Vagina (tissue), 2 donors: ENCODE measurements around the gene SMOC2.

ENCODE experiments used
- CTCF ChIP-seq, 3 experiments: fragments of 450-650 bp in 2 of 3; fragments of 200-600 bp in 1 of 3; sonication (generic) in 1 of 3; IDR thresholded peaks; one replicate each; pipeline ENCODE4 v1.5.1; 2017 to 2019; ENCODE audit warnings: antibody characterized with exemption in 3 of 3, mild to moderate bottlenecking in 2 of 3, moderate library complexity in 2 of 3
- POLR2AphosphoS5 ChIP-seq, 2 donors: sonication (generic); formaldehyde crosslinking; IDR thresholded peaks; one replicate each; pipeline ENCODE4 v1.9.0; 2017; ENCODE audit warnings: antibody characterized with exemption in 2 of 2, mild to moderate bottlenecking in 2 of 2, low read depth in 1 of 2; ENCODE audit not compliant: insufficient read depth in 1 of 2

- TF ChIP-seq CTCF (IDR thresholded peaks at IDR 0.05) (no peak), POLR2AphosphoS5 (IDR thresholded peaks at IDR 0.05; ENCODE audit: insufficient read depth in 1 of 2, low read depth in 1 of 2) (no peak)
Observed at GRCh38 chr6:168632694-168633093, 191.7 kb downstream of the SMOC2 start.
